ENCODE measurements around the gene HOXB7. TPM values are rescaled to one million over a fixed set of nuclear protein-coding genes. Genes with fewer than 3 reads are reported as not detected.
A peak's percentile ranks its signal among the peaks of the same experiment; 100 is the strongest.

HOXB7 gene
- total and polyA plus RNA-seq, 10 of the 15 experiments (the other 5 are each of a cell fraction or from before 2014, with no cell fraction given): 2.8 to 7.4 (median 4.2) TPM

DNA sequence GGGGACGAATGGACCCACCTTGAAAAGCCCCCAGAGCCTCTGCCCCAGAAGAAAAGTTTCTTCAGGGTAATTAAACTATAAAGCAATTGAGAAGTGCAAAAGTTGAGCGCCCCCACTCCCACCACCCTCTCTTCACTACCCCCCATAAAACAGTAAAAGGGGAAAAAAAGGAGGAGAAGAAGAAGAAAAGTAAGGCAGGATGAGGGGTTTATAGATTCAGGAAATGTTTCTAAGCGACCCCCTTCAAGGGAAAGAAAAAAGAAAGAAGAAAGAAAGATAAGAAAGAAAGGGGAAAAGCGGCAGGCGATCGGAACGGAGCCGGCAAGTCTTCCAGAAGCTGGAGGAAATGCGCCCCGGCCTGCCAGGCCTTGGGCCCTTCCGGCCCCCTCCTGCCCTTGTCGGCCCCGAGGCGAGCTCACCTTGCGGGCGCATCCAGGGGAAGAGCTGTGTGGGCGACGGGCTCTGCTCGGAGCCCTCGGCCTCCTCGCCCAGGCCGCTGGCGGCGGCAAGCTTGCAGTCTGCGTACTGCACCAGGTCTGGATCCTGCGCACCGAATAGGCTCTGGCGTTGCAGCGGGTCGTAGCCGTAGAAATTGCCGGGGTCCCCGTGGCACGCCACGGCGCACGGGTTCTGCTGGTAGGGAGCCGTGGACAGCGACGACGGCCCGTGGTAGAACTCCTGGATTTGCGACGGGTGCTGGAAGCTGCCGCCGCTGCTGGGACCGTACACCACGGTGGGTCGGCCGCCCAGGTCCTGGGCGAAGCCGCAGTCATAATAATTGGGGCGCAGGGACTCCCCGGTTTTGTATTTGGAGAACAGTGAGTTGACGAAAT lies 3.3 kb upstream of the HOXB7 start:
- H3K27me3 ChIP-seq (replicated peaks in 1 of 2; ENCODE audit: control insufficient read depth in 2 of 2, insufficient read depth in 2 of 2, low read length in 1 of 2): peaks cover 26 to 28% of the 10 kb centered on the region in 2 experiments
- no peak overlapping the region for H3K27ac ChIP-seq (ENCODE audit: control insufficient read depth, insufficient read depth)
- CTCF ChIA-PET: interaction anchor here (1.2 to 1.3 kb wide), 2 partner anchors 11 to 21 kb away, joined by 3 to 7 read pairs; partner anchors contain the start of gene HOXB5
- FAIRE-seq: no peak
- POLR2A ChIA-PET: no interaction called here
- H3K9me3 ChIP-seq (replicated peaks; ENCODE audit: control insufficient read depth, insufficient read depth, low read length): no peaks in the 10 kb centered on the region
- BruUV-seq (replicated peaks): no TSS peak
- no peak overlapping the region for H2AFZ ChIP-seq (ENCODE audit: control insufficient read depth, low read depth, low read length)
- TF ChIP-seq EZH2 (IDR thresholded peaks at IDR 0.05; ENCODE audit: borderline replicate concordance, control insufficient read depth, low read depth, low read length): 0 out of 2 replicates have a peak, but pooled peaks have one; percentile 71
- TF ChIP-seq CBFB (IDR thresholded peaks at IDR 0.05; ENCODE audit: low read depth): no peak
- TF ChIP-seq SUZ12 (IDR thresholded peaks at IDR 0.05; ENCODE audit: unreplicated experiment): peak; percentile 85
- intact Hi-C loops (cut with micrococcal nuclease; ENCODE audit: unreplicated experiment): no loop called here
- no peaks in the 10 kb centered on the region for H4K20me1 ChIP-seq (ENCODE audit: control insufficient read depth, insufficient read depth)
- no peak overlapping the region for H3K4me3 ChIP-seq
- SMC1A ChIA-PET (ENCODE audit: uncharacterized antibody, unreplicated experiment): no interaction called here
- H3K4me2 ChIP-seq (ENCODE audit: control insufficient read depth, insufficient read depth): peak overlapping the region; percentile 25; the same call in 1 of the 2 replicates
- ATAC-seq: no peak
- peaks cover 11% of the 10 kb centered on the region for H3K4me1 ChIP-seq (ENCODE audit: control insufficient read depth, insufficient read depth, low read length)
- H3K36me3 ChIP-seq (ENCODE audit: control insufficient read depth in 2 of 2, insufficient read depth in 2 of 2, low read length in 1 of 2): no peaks in the 10 kb centered on the region; a peak in 1 of 4 replicates
- H3K79me2 ChIP-seq (ENCODE audit: control insufficient read depth, insufficient read depth, low read length): no peaks in the 10 kb centered on the region
- RAD21 ChIA-PET (ENCODE audit: unreplicated experiment): no interaction called here
- in situ Hi-C loops (cut with MboI): no loop called here
- H3K9ac ChIP-seq (ENCODE audit: control insufficient read depth, insufficient read depth, low read length): no peak overlapping the region
- no peak for DNase-seq (ENCODE audit: low read depth, low spot score)
- 12% methylated on average over 52 of the region's 55 CpGs for WGBS (ENCODE audit: insufficient coverage, insufficient replicate concordance, low lambda C conversion rate, missing lambda C conversion rate)

Measured in GM12878 (cell line).